ENCODE measurements around the gene RABAC1. TPM values are rescaled to one million over a fixed set of nuclear protein-coding genes. Genes with fewer than 3 reads are reported as not detected.

RABAC1 gene
- total RNA-seq, 1 donor from 2014 or later, result 130 TPM

GRCh38 chr19:41990615-41991014 lies 31.5 kb upstream of the RABAC1 start:
- Histone ChIP-seq H3K27me3 (ENCODE audit: control insufficient read depth, insufficient read depth, low read length) (peaks cover 46% of the 10 kb centered on the region), H3K36me3 (ENCODE audit: control insufficient read depth, insufficient read depth, low read length) (no peaks in the 10 kb centered on the region), H3K4me3 (ENCODE audit: low read depth, low read length) (no peak overlapping the region)
- TF ChIP-seq, protein P1, sequence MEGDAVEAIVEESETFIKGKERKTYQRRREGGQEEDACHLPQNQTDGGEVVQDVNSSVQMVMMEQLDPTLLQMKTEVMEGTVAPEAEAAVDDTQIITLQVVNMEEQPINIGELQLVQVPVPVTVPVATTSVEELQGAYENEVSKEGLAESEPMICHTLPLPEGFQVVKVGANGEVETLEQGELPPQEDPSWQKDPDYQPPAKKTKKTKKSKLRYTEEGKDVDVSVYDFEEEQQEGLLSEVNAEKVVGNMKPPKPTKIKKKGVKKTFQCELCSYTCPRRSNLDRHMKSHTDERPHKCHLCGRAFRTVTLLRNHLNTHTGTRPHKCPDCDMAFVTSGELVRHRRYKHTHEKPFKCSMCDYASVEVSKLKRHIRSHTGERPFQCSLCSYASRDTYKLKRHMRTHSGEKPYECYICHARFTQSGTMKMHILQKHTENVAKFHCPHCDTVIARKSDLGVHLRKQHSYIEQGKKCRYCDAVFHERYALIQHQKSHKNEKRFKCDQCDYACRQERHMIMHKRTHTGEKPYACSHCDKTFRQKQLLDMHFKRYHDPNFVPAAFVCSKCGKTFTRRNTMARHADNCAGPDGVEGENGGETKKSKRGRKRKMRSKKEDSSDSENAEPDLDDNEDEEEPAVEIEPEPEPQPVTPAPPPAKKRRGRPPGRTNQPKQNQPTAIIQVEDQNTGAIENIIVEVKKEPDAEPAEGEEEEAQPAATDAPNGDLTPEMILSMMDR (IDR thresholded peaks at IDR 0.05; ENCODE audit: insufficient read depth, low read length, poor library complexity, severe bottlenecking), result no peak
- DNase-seq (ENCODE audit: low read depth), result no peak

- TF ChIP-seq, protein P1 (IDR thresholded peaks at IDR 0.05; ENCODE audit: insufficient read depth, low read length, poor library complexity, severe bottlenecking), result no peak
These were observed 30.9 kb upstream of the RABAC1 start for GRCh38 chr19:41990028-41990427.

GRCh38 chr19:41988947-41989346 lies 29.8 kb upstream of the RABAC1 start:
- TF ChIP-seq, protein P1 (IDR thresholded peaks at IDR 0.05; ENCODE audit: insufficient read depth, low read length, poor library complexity, severe bottlenecking), result no peak
- Histone ChIP-seq H3K27me3 (ENCODE audit: control insufficient read depth, insufficient read depth, low read length) (peaks cover 33% of the 10 kb centered on the region), H3K36me3 (ENCODE audit: control insufficient read depth, insufficient read depth, low read length) (no peaks in the 10 kb centered on the region), H3K4me3 (ENCODE audit: low read depth, low read length) (no peak overlapping the region)
- DNase-seq (ENCODE audit: low read depth), result no peak

More at GRCh38 chr19:41990028-41990427, 30.9 kb upstream of the RABAC1 start:
- H3K4me3 ChIP-seq (ENCODE audit: low read depth, low read length), result no peak overlapping the region
- H3K27me3 ChIP-seq (ENCODE audit: control insufficient read depth, insufficient read depth, low read length), result peaks cover 40% of the 10 kb centered on the region
- H3K36me3 ChIP-seq (ENCODE audit: control insufficient read depth, insufficient read depth, low read length), result no peaks in the 10 kb centered on the region
- DNase-seq (ENCODE audit: low read depth), result no peak

DNA sequence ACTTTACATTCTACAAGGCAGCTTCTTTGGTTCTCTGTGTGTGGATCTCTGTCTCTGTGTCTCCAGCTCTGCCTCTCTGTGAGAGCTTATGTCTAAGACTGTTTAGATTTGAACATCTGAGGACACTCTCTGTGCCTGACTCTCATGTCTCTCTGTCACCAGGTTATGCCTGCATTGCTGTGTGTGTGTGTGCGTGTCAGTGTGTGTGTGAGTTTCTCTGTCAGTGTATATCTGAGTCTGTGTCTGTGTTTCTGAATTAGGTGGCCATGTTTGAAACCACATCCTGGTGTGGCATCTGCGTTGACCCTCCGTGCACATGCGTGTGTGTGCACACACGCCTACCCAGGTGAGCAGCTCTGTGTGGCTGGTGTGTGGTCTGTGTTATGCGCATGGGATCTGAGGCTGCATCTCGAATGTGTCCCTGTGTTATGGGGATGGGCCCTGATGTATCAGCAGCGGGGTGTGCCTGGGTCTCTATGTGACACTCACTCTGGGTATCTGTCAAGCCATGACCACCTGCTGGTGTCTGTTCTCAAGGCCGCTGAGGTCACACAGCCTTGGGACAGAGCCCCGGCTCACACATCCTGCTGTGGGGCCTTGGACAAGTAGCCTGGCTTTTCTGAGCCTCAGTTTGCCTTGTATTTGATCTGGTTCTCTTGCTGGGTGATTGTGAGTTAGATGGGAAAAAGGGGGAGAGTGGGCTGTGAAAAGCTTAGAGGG lies 28.2 kb upstream of the RABAC1 start:
- no peaks in the 10 kb centered on the region for H3K36me3 ChIP-seq (ENCODE audit: control insufficient read depth, insufficient read depth, low read length)
- TF ChIP-seq, protein P1 (IDR thresholded peaks at IDR 0.05; ENCODE audit: insufficient read depth, low read length, poor library complexity, severe bottlenecking), result no peak
- H3K4me3 ChIP-seq (ENCODE audit: low read depth, low read length), result no peak overlapping the region
- H3K27me3 ChIP-seq (ENCODE audit: control insufficient read depth, insufficient read depth, low read length), result peaks cover 19% of the 10 kb centered on the region
- DNase-seq (ENCODE audit: low read depth), result no peak

GRCh38 chr19:41984961-41985360 lies 25.8 kb upstream of the RABAC1 start:
- Histone ChIP-seq H3K4me3 (ENCODE audit: low read depth, low read length) (no peak overlapping the region), H3K36me3 (ENCODE audit: control insufficient read depth, insufficient read depth, low read length) (no peaks in the 10 kb centered on the region), H3K27me3 (ENCODE audit: control insufficient read depth, insufficient read depth, low read length) (peaks cover 13% of the 10 kb centered on the region)
- no peak for DNase-seq (ENCODE audit: low read depth)
- TF ChIP-seq, protein P1 (IDR thresholded peaks at IDR 0.05; ENCODE audit: insufficient read depth, low read length, poor library complexity, severe bottlenecking), result no peak

DNA sequence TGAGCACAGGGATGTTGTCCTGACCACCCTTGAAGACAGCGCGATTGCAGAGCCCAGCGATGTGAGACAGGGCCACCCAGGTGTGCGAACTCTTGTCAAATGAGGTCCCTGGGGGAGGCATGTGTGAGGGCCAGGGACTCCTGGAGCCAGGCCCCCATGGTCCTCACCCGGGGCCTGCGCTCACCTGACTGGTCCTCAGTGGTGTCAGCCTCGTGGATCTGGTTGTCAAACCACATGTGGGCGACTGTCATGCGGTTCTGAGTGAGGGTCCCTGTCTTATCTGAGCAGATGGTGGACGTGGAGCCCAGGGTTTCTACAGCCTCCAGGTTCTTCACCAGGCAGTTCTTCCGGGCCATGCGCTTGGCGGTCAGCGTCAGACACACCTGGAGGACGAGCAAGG lies 22.6 kb upstream of the RABAC1 start:
- TF ChIP-seq, protein P1 (IDR thresholded peaks at IDR 0.05; ENCODE audit: insufficient read depth, low read length, poor library complexity, severe bottlenecking), result no peak

More for the DNA sequence above, 22.6 kb upstream of the RABAC1 start:
- Histone ChIP-seq H3K36me3 (ENCODE audit: control insufficient read depth, insufficient read depth, low read length) (no peaks in the 10 kb centered on the region), H3K4me3 (ENCODE audit: low read depth, low read length) (no peak overlapping the region), H3K27me3 (ENCODE audit: control insufficient read depth, insufficient read depth, low read length) (peaks cover 10% of the 10 kb centered on the region)
- no peak for DNase-seq (ENCODE audit: low read depth)

All from kidney epithelial cell (primary cell).